ENCODE measurements around the gene SUMO3. TPM values are rescaled to one million over a fixed set of nuclear protein-coding genes. Genes with fewer than 3 reads are reported as not detected.

Gene SUMO3
- total RNA-seq (2014; rRNA removed), result 125 and 129 TPM in 2 replicates
- polyA plus RNA-seq (2012), result 171 TPM

GRCh38 chr21:44817914-44818639 is at the start of gene SUMO3:
Gene SUMO3 (minus strand): TSS chr21:44818062. CDS start chr21:44817968, 94 bp downstream.
- DNase-seq (ENCODE audit: low read depth), result peak; percentile 76

DNA sequence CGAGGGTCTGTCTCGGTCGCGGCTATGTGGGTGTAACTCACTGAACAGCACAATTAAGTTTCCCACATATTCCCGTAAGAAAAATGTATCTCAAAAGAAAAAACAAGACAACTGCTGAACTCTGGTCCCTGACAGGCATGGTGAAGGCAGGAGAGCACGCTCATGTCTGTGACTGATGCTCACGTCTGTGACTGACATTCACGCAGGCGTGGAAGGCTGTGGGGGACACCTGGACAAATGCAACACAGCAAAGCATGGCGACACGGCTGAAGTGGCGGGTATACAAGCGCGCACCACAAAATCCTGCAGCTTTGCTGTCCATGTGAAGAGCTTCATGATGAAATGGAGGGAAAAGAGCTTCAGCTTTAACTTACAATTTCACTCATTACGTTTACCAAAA is 49.6 kb upstream of the SUMO3 start:
- no peak for DNase-seq (ENCODE audit: low read depth)

- DNase-seq (ENCODE audit: low read depth), result peak; percentile 90
Measured at GRCh38 chr21:44866780-44867179, 48.9 kb upstream of the SUMO3 start.

GRCh38 chr21:44865561-44866280 is 47.9 kb upstream of the SUMO3 start:
- peak; percentile 61 for DNase-seq (ENCODE audit: low read depth)

DNA sequence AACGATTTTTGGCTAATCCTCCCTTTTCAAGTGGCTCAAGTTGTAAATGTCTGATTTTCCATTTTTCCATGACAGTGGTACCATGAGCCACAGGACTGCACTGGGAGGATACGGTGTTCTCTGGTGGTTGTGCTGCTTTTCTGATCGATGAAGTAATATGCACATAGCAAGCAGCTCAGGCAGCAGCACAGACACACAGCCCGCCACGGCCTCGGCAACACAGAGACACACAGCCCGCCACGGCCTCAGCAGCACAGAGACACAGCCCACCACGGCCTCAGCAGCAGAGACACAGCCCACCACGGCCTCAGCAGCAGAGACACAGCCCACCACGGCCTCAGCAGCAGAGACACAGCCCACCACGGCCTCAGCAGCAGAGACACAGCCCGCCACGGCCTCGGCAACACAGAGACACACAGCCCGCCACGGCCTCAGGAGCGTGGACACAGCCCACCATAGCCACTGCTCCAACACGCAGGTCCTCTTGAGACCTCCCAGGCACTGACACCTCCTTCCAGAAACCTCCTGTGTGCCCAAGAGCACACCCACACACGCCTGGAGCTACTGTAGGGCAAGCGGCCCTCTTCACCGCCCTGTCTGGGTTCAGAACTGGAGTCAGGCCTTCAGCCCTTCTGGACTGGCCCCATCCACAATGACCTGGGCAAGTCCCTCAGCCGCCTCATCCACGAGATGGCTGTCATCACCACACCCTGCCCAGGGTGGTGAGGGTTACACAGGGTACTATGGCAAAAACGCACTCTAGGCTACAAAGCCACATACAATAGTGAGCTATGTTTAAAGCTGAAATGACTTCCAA is 45.2 kb upstream of the SUMO3 start:
- DNase-seq (ENCODE audit: low read depth), result no peak

- DNase-seq (ENCODE audit: low read depth), result no peak
Measured at GRCh38 chr21:44858791-44859190, 40.9 kb upstream of the SUMO3 start.

DNA sequence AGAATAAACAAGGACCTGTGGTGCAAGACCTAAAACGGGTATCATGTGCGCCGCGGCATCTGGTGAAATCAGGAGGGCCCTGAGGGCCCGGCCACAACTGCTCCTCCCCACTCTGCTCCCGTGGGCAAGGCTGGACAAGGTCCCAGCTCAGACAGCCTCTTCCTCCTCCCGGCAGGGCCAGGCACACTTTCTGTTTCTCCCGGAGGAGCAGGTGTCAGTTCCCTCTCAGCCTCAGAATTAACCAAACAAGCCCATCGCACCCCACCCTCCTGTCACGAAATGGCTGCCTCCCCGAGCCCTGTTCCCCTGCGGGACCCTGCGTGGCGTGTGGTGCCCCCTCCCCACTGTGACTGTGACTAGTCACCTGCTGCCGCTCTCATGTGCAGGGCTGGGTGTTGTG is 40.4 kb upstream of the SUMO3 start:
- no peak for DNase-seq (ENCODE audit: low read depth)

GRCh38 chr21:44857127-44857892 is 39.4 kb upstream of the SUMO3 start:
- no peak for DNase-seq (ENCODE audit: low read depth)

DNA sequence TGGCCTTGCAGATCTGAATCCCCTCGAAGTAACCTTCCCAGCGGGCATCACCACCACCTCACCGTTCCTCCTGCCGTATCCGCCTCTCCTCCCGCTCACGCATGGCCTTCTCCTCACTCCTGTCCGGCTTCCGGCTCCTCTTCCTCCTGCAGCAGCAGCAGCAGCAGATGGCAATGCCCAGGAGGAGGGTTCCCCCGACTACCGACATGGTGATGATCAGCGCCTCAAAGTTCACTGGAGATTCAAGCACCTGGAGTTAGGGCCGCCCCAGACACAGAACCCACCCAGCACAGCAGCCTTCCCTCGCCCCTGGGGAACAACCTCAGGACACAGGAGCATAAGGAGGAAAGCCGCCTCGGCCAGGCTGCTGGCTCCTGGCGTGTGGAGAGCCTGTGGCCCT is 38.3 kb upstream of the SUMO3 start:
- no peak for DNase-seq (ENCODE audit: low read depth)

- DNase-seq (ENCODE audit: low read depth), result no peak
Measured at GRCh38 chr21:44855572-44855971, 37.7 kb upstream of the SUMO3 start.

GRCh38 chr21:44854664-44855446 is 37.0 kb upstream of the SUMO3 start:
- DNase-seq (ENCODE audit: low read depth), result no peak

DNA sequence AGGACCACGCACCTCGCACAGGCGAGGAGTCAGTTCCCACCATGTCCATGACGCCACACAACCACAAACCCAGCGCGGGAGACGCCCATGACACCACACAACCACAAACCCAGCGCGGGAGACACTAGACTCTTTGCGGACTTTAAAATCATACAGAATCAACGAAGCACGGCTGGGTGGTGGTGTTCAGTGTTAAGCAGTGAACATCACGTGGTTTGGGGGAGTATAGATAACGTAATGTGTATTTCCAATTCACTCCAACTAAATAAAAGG is 36.5 kb upstream of the SUMO3 start:
- DNase-seq (ENCODE audit: low read depth), result no peak

DNA sequence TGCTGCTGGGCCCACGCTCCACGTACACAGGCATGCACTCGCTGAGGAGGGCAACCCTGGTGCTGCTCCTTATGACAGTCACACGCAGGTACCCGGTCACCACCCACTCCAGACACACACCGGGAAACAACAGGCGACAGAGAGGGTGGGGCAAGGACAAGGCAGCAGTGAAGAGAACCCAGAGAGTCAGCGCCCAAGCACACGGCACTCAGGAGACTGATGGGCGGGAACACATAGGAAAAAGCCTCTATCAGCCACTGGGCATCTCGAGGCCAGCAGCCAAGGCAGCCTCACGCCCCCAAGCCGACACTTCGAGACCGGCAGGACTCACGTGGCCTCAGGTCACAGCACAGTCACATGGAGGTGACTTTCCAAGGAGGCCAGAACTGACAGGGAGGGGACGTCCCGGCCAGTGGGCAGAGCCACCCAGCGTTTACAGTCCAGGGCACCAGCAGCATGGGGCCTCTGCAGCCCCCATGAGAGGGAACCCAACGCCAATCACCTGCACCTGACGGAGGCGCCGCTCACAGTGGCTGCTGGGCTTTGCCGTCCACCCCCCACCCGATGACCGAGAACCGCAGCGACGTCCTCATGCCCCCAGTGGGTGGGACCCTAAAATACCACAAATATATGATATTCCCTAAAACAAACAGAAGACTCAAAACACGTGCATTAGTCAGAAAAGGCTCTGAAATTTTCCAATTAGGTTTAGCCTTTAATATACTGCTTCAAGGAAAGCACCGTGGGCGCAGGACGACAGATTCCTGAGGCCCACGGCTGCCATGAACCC is 35.9 kb upstream of the SUMO3 start:
- no peak for DNase-seq (ENCODE audit: low read depth)

GRCh38 chr21:44850905-44851657 is 33.2 kb upstream of the SUMO3 start:
- DNase-seq (ENCODE audit: low read depth), result no peak

DNA sequence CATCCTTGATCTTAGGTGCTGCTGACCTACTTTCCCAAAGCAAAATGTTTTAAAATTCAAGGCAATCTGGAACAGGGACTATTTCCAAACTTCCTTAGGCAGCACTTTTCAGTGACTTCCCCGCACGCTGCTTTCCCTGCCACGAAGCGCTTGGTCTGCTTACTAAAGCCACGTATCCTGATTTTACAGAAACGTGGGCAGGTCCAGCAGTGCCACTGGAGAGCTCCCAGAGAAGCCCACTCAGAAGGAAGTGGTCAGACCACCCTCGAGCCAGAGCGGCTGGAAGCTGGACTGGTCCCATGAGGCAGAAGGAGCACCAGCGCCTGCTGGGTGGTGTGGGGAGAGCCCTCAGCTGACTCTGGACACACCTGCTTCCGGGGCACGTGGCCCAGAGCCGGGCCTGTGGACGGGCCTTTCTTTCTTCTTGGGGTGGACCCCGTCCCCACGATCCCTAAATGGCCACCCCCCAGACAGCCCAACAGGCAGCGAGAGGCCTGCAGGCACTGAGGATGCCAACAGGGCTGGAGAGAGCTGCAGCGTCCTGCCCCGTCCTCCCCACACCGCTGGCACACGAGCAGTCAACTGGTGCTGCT is 32.4 kb upstream of the SUMO3 start:
- DNase-seq (ENCODE audit: low read depth), result no peak

- DNase-seq (ENCODE audit: low read depth), result no peak
Measured at GRCh38 chr21:44849616-44850130, 31.8 kb upstream of the SUMO3 start.

DNA sequence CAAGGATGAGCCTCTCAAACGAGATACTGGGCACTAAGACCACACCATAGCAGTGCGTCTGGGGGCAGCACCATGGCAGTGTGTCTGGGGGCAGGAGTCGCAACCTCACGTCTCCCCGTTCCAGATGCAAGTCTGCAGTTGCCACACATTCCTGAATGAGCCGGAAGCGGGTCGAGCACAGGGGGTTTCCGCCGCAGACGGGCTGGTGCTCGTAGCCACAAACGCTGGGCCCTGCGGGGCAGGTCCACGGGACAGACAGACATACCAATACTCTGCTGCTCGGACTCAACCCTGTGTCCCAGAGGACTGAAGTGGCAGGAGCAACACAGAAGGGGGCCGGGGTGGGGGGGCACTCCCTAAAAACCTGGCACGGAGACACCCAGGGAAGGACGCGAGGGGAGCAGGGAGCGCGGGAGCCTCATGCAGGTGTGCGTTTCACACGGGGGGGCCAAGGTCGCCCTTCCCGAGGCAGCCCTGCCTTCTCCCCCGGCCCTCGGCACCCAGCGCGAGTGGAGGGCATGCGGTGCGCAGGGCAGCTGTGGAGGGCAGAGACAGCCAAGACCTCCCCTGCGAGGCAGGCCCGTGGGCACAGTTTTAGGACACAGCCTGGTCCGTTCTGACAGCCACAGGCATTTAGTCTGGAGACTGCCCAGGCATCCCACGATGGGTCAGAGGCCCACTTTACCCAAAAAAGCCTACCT is 31.1 kb upstream of the SUMO3 start:
- no peak for DNase-seq (ENCODE audit: low read depth)

Data from LHCN-M2 (cell line).